HG02678 (cell line): ENCODE results near the gene SPG7.
A peak's percentile ranks its signal among the peaks of the same experiment; 100 is the strongest.

Source experiments
- ATAC-seq: cut with Tn5 transposase; IDR thresholded peaks from one replicate; pipeline ENCODE4 v1.9.1; 2021; ENCODE audit warnings: mild to moderate bottlenecking, moderate library complexity; ENCODE audit not compliant: unreplicated experiment

SPG7 gene

DNA sequence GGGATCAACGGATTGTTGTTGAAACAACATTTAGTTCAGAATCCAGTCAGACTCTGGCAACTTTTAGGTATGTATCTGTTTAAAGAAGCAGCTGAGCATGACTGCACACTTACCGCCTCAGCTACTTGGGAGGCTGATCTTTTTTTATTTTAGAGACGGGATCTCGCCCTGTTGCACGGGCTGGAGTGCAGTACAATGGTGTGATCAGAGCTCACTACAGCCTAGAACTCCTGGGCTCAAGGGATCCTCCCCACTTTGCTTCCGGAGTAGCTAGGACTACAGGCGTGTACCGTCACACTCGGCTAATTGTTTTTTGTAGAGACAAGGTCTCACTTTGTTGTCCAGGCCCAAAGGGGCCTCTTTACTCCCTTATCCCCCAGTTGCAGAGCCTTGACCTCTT, 2.3 kb downstream of the SPG7 start:
- ATAC-seq, result no peak

DNA sequence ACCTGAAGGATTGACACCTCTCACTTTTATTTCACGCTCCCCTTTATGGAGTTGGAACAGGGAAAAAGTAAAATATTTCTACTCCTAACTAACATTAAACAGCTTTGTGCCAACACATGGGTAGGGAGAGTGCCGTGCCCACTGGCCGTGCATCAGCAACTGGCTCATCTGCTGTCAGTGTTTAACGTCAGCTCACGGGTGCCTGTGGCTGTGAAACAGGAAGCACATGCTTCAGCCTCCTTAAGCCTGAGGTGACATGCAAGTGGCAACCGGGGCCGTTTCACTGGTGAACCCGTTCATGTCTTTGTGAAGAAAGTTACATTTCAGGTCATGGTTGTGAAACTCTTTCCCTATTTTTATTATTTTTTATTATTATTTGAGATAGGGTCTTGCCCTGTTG, 3.2 kb downstream of the SPG7 start:
- no peak for ATAC-seq

DNA sequence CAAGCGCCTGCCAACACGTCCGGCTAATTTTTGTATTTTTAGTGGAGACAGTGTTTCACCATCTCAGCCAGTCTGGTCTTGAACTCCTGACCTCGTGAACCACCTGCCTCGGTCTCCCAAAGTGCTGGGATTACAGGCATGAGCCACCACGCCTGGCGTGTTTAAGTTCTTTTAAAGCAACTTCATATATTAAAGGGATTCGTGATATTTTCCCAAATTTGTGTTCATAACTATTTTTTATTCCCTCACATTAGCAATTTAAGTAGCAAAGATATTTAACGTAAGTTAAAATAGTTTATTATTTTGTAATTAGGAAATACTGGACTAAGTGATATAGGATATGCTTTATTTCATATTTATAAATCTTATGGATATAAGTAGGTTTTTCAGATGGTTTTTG, 4.2 kb downstream of the SPG7 start:
- ATAC-seq, result no peak

DNA sequence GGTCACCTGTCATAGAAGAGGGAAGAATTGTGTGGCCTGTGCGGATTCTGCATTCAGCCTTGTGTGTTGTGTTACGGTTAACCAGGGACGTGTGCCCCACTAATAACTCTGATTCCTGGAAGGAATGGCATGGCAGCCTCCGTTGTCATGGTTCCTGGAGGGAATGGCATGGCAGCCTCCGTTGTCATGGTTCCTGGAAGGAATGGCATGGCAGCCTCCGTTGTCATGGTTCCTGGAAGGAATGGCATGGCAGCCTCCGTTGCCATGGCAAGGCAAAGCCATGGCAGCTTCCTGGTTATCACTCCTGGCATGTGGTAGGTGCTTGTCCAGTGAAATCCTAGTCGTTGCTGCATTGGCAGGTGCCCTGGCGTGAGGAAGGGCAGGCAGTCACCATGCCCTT, 8.9 kb downstream of the SPG7 start:
- ATAC-seq, result no peak

DNA sequence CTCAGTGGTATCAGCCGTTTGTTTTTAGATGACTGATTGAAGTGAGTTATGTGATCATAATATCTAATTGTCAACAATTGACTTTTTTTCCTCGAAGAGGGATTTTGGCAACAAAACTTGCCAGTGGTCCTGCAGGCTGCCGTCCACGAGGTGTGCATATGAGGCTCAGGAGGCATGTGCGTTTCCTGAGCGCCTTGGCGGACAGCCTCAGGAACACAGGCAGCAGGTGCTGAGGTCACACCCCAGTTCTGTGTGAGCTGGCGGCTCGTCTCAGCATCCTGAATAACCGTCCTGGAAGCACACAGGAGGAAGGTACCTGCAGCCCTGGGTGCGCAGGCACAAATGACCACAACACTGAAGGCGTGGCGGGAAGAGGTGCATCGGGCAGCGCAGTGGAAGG, 11.7 kb downstream of the SPG7 start:
- no peak for ATAC-seq

DNA sequence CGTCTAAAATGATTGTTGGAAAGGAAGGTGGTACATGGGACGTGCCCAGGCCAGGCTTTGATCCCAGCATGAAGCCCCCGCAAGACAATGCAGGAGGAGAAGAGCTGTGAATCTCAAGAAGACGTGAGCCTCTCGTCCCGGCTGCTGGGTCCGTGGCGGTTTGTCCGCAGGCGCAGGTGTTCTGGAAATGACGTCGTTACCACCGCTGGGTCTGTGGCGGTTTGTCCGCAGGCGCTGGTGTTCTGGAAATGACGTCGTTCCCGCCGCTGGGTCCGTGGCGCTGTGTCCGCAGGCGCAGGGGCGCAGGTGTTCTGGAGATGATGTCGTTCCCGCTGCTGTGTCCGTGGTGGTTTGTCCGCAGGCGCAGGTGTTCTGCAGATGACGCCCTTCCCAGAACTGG, 14.1 kb downstream of the SPG7 start:
- ATAC-seq, result no peak

DNA sequence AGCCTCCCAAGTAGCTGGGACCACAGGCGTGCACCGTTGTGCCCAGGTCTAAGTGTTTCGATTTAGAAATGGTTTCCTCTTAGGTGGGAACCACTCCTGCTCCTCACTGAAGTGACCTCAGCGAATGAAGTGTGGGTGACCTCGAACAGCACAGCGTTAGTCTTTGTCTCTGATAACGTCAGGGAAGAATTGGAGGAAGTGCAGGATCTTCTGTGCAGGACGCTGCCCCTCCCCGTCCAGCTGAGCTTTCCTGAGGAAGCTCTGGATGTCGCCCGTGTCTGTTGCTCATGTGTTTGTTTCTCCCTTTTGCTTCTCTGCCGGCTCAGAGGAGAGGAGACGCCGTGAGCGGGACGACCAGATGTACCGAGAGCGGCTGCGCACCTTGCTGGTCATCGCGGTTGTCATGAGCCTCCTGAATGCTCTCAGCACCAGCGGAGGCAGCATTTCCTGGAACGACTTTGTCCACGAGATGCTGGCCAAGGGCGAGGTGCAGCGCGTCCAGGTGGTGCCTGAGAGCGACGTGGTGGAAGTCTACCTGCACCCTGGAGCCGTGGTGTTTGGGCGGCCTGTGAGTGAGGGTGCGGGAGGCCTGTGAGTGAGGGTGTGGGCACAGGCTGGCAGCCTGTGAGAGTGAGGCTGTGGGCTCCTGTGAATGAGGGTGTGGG, 15.6 kb downstream of the SPG7 start:
- ATAC-seq, result no peak

DNA sequence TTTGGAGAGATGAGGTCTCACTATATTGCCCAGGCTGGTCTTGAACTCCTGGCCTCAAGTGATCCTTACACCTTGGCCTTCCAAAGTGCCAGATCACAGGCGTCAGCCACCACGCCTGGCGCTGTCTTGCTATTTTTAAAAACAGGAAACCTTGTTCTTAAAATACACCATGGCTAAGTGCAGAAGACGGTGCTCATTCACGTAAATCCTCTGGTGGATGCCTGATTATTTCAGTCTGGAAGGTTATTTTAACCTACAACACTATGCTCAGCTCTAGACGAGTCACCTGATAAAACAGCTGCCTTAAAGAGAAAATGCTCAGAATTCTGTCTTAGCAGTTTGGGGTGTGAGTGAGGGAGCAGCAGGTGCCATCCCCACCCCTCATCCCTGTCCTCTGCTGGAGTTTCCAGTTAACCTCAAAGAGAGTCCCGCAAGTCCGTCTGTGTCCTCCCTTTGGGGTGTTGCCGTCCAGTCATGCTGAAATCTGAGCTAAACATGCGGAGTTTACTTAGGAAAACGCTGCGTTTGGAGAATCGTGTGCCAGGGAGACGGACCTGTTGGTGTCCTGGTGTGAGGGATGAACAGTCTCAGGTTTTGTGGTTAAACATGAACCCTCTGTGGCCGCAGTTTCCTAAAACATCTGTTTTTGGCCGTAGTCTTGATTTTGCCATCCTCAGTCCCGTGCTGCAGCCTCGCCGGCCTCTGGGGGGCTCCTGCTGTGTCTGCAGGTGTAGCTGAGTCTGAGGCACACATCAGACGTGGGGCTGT, 17.1 kb downstream of the SPG7 start:
- peak; percentile 38 for ATAC-seq

DNA sequence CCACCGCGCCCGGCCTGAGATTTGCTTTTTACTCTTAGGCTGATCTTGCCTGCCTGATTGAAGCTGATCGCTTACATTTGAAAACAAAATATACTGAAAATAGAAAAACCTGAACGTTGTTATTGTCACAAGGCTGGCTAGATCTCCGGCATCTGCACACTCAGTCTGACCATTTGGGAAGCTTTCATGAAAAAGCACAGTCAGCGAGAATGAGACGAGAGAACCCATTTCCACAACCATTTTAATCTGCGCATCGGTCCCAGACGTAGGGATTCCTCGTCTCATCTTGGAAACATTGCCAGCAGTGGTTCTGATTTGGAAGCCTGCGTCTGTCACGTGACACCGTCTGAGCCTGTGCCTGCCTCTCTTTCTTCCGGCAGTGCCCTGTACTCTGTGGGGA, 20.9 kb downstream of the SPG7 start:
- no peak for ATAC-seq

DNA sequence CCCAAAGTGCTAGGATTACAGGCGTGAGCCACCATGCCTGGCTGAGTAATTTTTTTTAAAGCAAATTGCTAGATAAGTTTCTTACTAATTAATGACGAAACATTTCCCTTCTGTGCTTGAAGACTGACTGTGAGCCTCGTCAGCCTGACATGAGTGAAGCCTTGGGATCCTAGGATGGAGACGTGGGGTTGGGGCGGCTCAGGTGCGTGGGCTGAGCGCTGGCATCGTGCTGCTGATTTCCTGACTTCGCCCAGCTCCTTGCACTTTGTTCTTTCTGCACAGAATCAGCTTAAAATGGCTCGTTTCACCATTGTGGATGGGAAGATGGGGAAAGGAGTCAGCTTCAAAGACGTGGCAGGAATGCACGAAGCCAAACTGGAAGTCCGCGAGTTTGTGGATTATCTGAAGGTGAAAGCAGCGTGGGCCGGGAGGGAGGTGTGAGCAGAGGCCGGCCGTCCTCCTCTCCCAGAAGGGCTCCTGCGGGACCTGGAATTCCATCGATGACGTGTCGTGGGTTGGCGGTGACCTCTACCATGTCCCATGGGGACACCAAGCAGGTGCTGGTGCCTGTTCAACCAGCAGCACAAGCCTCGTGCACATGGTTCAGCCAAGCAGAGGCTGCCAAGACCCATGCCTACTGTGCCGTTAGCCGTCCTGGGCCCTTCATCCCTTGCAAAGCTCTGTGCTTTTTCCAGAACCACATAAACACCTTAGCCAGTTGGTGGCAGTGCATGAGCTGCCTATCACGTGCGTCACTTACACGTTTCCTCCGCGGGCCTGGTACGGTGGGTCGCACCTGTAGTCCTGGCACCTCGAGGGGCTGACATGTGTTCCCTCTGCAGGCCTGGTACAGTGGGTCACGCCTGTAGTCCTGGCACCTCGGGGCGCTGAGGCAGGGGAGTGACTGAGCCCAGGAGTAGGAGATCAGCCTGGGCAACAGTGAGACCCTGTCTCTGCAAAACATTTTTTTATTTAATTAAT, 22.5 kb downstream of the SPG7 start:
- ATAC-seq, result no peak

DNA sequence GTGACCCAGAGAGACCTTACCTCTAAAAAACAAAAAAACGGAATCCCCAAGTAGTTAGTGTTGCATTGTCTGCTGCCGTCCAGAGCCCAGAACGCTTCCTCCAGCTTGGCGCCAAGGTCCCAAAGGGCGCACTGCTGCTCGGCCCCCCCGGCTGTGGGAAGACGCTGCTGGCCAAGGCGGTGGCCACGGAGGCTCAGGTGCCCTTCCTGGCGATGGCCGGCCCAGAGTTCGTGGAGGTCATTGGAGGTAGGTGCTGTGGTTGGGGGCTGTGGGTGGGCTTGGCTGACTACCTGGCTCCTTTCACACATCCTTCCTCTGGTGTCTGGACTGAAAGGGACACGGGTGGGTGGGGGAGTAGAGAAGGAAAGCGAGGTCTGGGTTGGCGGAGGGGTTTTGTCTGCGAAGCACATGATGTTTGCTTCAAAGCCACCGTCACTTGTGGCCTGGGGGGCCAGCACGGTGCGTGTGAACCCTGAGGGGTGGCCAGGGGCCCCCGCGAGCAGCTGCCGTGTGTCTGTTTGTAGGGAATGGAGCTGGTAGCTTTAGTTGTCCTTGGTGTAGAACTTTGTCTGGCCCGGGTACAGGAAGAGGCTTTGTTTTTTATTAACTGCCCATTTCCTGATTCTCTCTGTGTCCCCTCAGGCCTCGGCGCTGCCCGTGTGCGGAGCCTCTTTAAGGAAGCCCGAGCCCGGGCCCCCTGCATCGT, 23.8 kb downstream of the SPG7 start:
- no peak for ATAC-seq

DNA sequence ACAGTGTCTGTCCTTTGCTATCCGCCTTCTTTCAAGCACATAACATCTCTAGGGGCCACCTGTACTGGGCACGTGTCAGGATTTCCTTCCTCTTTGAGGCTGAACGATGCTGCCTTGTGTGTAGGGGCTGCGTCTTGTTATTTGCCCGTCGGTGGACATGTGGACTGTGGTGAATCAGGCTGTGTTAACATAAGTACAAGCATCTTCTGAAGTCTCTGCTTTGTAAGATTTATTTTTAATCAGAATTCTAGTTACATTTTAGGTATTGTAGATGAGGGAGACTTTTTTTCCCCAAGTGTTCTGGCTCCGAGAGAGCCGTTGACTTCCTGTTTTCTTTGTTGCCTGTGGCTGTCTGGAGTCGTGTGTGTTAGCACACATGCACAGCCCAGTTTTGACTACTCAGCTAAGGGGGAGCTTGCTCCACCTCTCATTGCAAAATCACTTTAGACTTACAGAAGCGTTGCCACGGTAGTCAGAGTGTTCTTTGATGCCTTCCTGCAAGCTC, 26.1 kb downstream of the SPG7 start:
- ATAC-seq, result no peak

DNA sequence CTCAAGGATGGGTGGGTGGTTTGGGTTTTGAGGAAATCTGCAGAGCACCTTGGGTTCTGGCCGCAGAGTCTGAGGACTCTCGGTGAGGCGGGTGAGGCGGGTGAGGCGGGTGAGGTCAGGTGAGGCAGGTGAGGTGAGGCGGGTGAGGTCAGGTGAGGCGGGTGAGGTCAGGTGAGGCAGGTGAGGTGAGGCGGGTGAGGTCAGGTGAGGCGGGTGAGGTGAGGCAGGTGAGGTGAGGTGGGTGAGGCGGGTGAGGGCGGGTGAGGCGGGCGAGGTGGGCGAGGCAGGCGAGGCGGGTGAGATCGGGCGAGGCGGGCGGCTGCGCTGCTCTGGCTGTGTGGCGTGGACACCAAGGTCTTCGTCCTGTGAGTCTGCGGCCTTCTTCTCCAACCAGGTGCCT, 28.2 kb downstream of the SPG7 start:
- ATAC-seq, result no peak

DNA sequence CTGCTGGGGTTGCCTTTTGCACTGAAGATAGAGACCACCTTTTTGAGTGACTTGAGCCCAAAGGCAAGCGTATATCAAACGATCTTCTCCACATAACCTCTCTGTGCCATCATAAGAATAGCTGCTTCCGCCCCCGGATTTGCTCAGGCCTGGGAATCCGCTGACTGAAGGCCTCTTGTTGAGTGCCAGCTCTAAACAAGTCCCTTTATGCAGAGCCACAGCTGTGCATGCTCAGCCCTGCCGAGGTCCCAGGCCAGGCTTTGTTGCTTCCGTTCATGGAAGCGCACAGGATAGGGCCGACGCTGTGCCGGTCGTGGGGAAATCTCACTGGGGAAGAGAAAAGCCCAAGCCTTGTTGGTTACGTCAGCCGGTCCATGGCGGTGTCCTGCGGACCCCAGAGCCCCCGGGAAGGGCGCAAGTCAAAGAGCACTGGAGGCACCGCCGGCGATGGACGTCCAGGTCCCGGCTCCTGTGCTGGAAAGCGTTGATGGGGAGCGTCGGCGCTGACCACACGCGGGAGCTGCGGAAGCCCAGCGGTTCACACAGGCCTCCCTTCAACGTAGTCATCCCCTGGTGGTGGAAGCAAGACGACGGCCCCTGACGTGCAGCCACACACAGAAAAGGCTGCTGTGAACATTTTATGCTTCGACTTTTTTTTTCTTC, 28.8 kb downstream of the SPG7 start:
- ATAC-seq, result no peak

DNA sequence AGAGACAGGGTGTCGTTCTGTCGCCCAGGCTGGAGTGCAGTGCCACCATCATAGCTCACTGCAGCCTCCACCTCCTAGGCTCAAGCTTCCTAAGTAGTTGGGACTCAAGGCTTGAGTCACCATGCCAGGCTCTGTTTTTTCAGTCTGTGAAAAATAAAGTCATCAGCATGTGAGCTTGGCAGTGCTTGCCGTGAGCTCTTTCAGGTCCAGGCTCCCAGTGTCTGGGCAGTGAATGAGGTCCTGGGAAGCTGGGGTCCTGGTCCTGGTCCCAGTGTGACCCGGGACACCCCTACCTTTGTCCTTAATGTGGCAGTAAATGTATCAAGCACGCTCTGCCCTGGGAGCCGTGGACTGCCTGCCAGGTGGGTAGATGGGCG, 29.3 kb downstream of the SPG7 start:
- ATAC-seq, result no peak

DNA sequence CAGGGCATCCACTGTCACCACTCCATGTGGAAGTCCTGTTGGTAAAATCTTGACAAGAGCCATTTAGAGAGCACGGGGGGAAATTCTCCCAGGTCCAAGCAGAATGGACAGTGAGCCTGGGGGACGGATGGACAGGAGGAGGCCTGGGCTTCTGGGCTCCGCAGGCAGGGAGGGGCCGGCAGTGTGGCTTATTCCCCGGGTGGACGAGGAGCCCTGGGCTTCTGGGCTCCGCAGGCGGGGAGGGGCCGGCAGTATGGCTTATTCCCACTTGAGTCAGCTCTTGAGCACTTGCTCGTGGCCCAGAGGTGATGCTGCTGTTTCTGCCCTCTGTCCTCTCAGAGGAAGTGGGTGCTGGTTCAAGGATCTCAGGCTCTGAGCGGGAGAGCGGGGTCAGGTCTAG, 30.1 kb downstream of the SPG7 start:
- ATAC-seq, result no peak

DNA sequence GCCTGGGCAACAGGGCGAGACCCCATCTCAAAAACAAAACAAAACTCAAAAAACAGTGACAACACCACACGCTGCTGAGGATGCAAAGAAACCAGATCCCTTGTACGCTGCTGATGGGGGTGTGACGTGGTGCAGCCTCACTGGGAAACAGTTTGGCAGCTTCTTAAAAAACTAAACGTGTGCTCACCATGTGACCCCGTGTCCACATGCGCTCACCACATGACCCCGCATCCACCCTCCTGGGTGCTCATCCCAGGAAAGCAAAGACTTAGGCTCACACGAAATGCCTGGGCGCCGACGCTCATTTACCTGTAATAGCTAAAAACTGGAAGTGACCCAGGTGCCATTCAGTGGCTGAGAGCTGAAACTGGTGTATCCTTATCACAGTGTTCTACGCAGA, 32.4 kb downstream of the SPG7 start:
- ATAC-seq, result no peak

DNA sequence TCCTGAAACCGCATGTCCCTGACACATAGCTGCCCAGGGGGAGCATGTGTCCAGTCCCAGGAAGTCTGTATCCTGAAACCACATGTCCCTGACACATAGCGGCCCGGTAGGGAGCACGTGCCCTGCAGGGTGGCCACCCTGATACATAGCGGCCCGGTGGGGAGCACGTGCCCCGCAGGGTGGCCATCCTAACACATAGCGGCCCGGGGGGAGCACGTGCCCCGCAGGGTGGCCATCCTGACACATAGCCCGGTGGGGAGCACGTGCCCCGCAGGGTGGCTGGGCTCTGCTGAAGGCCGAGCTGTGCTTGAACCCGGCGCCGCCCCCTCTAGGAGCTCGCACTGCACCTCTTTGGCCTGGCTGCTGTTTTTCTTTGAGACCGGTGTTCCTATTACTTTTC, 33.6 kb downstream of the SPG7 start:
- no peak for ATAC-seq

DNA sequence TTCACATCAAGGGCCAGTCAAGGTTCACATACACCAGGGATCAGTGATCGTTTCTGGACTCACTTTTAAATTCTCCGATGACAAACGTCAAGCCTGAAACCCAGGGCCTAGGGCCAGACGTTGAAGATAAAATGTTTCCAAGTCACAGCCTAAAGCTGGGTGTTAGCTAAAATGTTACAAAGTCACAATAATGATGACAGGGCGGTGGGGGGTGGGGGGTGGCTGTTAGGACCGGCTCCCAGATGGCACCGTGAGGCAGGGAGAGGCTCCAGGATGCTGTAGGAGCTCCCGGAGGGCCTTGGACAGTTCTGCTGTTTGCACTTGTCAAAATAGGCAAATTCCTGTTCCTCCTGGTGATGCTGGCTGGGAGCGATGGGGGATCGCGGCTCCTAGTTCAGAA, 35.9 kb downstream of the SPG7 start:
- no peak for ATAC-seq

DNA sequence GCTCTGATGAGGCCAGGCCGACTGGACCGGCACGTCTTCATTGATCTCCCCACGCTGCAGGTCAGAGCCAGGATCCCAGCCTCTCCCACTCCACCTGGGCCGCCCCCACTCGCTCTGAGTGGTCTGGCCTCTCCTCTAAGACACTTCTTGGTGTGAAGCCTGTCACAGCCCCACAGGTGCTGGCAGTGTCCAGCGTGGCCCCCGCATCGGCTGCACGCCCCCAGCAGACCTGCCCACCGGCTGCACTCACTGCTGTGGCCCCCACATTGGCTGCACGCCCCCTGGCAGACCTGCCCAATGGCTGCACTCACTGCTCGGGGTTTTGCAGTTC, 36.5 kb downstream of the SPG7 start:
- no peak for ATAC-seq
